Measurements from ENCODE around the gene SNAI3.
A peak's percentile ranks its signal among the peaks of the same experiment; 100 is the strongest.

SNAI3 gene

GRCh38 chr16:88721815-88722755 lies 35.8 kb upstream of the SNAI3 start:
- no peak overlapping the region for H3K4me3 ChIP-seq (ENCODE audit: low read depth, low read length)

GRCh38 chr16:88721236-88721635 lies 34.9 kb upstream of the SNAI3 start:
- H3K4me3 ChIP-seq (ENCODE audit: low read depth, low read length) = no peak overlapping the region

- H3K4me3 ChIP-seq (ENCODE audit: low read depth, low read length) = no peak overlapping the region
Observed at GRCh38 chr16:88720396-88720970, 34.2 kb upstream of the SNAI3 start.

GRCh38 chr16:88719933-88720296 lies 33.6 kb upstream of the SNAI3 start:
- no peak overlapping the region for H3K4me3 ChIP-seq (ENCODE audit: low read depth, low read length)

- H3K4me3 ChIP-seq (ENCODE audit: low read depth, low read length) = no peak overlapping the region
Observed at GRCh38 chr16:88719267-88719932, 33.1 kb upstream of the SNAI3 start.

GRCh38 chr16:88718178-88718577 lies 31.9 kb upstream of the SNAI3 start:
- no peak overlapping the region for H3K4me3 ChIP-seq (ENCODE audit: low read depth, low read length)

GRCh38 chr16:88716601-88717001 lies 30.3 kb upstream of the SNAI3 start:
- H3K4me3 ChIP-seq (ENCODE audit: low read depth, low read length) = no peak overlapping the region

- no peak overlapping the region for H3K4me3 ChIP-seq (ENCODE audit: low read depth, low read length)
Observed at GRCh38 chr16:88716201-88716600, 29.9 kb upstream of the SNAI3 start.

- no peak overlapping the region for H3K4me3 ChIP-seq (ENCODE audit: low read depth, low read length)
Observed at GRCh38 chr16:88715312-88716190, 29.2 kb upstream of the SNAI3 start.

- H3K4me3 ChIP-seq (ENCODE audit: low read depth, low read length) = no peak overlapping the region
Observed at GRCh38 chr16:88714420-88715302, 28.4 kb upstream of the SNAI3 start.

GRCh38 chr16:88713568-88714419 lies 27.5 kb upstream of the SNAI3 start:
- no peak overlapping the region for H3K4me3 ChIP-seq (ENCODE audit: low read depth, low read length)

GRCh38 chr16:88713054-88713453 lies 26.7 kb upstream of the SNAI3 start:
- H3K4me3 ChIP-seq (ENCODE audit: low read depth, low read length) = no peak overlapping the region

- no peak overlapping the region for H3K4me3 ChIP-seq (ENCODE audit: low read depth, low read length)
Observed at GRCh38 chr16:88712362-88712979, 26.2 kb upstream of the SNAI3 start.

GRCh38 chr16:88711750-88712340 lies 25.5 kb upstream of the SNAI3 start:
- H3K4me3 ChIP-seq (ENCODE audit: low read depth, low read length) = no peak overlapping the region

- H3K4me3 ChIP-seq (ENCODE audit: low read depth, low read length) = no peak overlapping the region
Observed at GRCh38 chr16:88710556-88710955, 24.2 kb upstream of the SNAI3 start.

GRCh38 chr16:88706965-88707826 lies 20.9 kb upstream of the SNAI3 start:
- H3K4me3 ChIP-seq (ENCODE audit: low read depth, low read length) = peak overlapping the region; percentile 95

- peak within 1 kb of the TSS; percentile 95 for H3K4me3 ChIP-seq (ENCODE audit: low read depth, low read length)
Observed at GRCh38 chr16:88706229-88706964, 20.1 kb upstream of the SNAI3 start, which contains the start of the genes CTU2 and RNF166. CTU2 (plus strand) TSS chr16:88706503; CDS start chr16:88706531, 28 bp downstream. RNF166 (minus strand) TSS chr16:88706408; CDS start chr16:88706325, 83 bp downstream.

Data from iPS-11a (cell line).